ENCODE measurements around the gene CCDC126.
"Not testable (repeated sequence)": the region's sequence is repeated elsewhere in the genome, so short reads cannot be mapped to it uniquely, and the experiment has no call there.

Gene CCDC126

GRCh38 chr7:23597094-23598091 is at the start of gene CCDC126:
Gene CCDC126 (plus strand): TSS chr7:23597382. CDS start chr7:23611316, 13,934 bp downstream.
- peak; percentile 89 for DNase-seq

GRCh38 chr7:23547662-23548061 is 49.5 kb upstream of the CCDC126 start:
- DNase-seq: no peak

GRCh38 chr7:23558303-23558702 is 38.9 kb upstream of the CCDC126 start:
- no peak for DNase-seq

- peak; percentile 77 for DNase-seq
Measured at GRCh38 chr7:23570592-23571200, 26.5 kb upstream of the CCDC126 start.

GRCh38 chr7:23581975-23582374 is 15.2 kb upstream of the CCDC126 start:
- DNase-seq: not testable (repeated sequence)

- not testable (repeated sequence) for DNase-seq
Measured at GRCh38 chr7:23585304-23585703, 11.9 kb upstream of the CCDC126 start.

GRCh38 chr7:23586159-23586558 is 11.0 kb upstream of the CCDC126 start:
- no peak for DNase-seq

GRCh38 chr7:23590529-23590928 is 6.7 kb upstream of the CCDC126 start:
- no peak for DNase-seq

- DNase-seq: no peak
Measured at GRCh38 chr7:23593706-23594105, 3.5 kb upstream of the CCDC126 start.

- no peak for DNase-seq
Measured at GRCh38 chr7:23594879-23595604, 2.1 kb upstream of the CCDC126 start.

GRCh38 chr7:23598296-23598695 is 1.1 kb downstream of the CCDC126 start:
- no peak for DNase-seq

- no peak for DNase-seq
Measured at GRCh38 chr7:23600236-23600635, 3.1 kb downstream of the CCDC126 start.

GRCh38 chr7:23603632-23604295 is 6.6 kb downstream of the CCDC126 start:
- DNase-seq: no peak

GRCh38 chr7:23604296-23604640 is 7.1 kb downstream of the CCDC126 start:
- no peak for DNase-seq

GRCh38 chr7:23607130-23607529 is 9.9 kb downstream of the CCDC126 start:
- DNase-seq: no peak

GRCh38 chr7:23607866-23608265 is 10.7 kb downstream of the CCDC126 start:
- DNase-seq: no peak

- no peak for DNase-seq
Measured at GRCh38 chr7:23615331-23615730, 18.1 kb downstream of the CCDC126 start.

GRCh38 chr7:23616593-23616992 is 19.4 kb downstream of the CCDC126 start:
- DNase-seq: no peak

GRCh38 chr7:23617482-23617881 is 20.3 kb downstream of the CCDC126 start:
- no peak for DNase-seq

GRCh38 chr7:23618241-23618640 is 21.1 kb downstream of the CCDC126 start:
- no peak for DNase-seq

- DNase-seq: no peak
Measured at GRCh38 chr7:23619141-23619540, 22.0 kb downstream of the CCDC126 start.

GRCh38 chr7:23622506-23622925 is 25.3 kb downstream of the CCDC126 start:
- DNase-seq: no peak

- DNase-seq: no peak
Measured at GRCh38 chr7:23628370-23628769, 31.2 kb downstream of the CCDC126 start.

All from NCI-H1092 (cell line).